ENCODE data around the gene OSBPL8.
A peak's percentile ranks its signal among the peaks of the same experiment; 100 is the strongest.
"Not testable (repeated sequence)": the region's sequence is repeated elsewhere in the genome, so short reads cannot be mapped to it uniquely, and the experiment has no call there.

The OSBPL8 gene

DNA sequence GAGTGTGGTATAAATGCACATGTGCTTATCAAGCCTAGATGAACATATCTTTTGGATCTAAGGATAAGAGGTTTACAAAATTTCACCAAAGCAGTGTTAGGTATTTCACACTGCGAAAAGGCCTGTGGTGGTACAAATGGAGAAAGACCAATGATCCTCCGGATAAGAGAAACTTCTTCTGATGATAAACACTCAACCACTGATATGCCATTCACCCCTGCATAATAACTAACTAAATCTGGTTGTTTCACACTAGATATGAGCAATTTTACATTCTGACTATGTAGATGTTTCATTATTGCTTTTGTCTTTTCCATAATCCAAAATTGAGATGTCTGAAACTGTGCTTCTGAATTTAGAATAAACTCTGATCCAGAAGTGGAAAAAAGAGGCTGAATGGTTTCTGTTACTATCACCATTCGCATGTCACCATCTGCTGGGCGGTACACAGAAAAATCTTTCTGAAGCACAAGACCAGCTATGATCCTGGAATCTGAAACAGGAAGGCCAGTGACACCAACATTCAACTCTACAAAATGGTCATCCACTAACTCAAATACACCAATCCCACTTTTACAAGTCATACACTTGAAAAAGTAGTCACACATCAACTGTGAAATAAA is 212.7 kb downstream of the OSBPL8 start:
- DNase-seq: peak in 1 of 5 experiments; percentile 56

DNA sequence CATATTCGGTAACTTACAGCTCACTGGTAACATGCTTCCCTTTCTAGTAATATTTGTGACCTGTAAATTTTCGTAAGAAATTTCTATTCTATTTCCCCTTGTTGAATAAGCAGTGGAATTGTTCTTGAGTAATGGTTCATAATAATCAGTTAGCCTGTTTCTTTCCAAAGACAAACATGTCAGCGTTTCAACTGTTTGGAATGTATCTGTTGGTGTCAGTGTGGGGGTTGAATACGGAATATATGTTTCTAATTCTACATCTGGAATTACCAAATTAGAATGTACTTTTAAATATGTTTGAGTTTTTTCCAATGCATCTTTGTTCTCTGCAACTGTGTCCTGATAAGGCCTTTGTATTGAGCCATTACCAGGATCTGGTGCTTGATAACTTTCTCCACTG is 213.3 kb downstream of the OSBPL8 start:
- DNase-seq: no peak

DNA sequence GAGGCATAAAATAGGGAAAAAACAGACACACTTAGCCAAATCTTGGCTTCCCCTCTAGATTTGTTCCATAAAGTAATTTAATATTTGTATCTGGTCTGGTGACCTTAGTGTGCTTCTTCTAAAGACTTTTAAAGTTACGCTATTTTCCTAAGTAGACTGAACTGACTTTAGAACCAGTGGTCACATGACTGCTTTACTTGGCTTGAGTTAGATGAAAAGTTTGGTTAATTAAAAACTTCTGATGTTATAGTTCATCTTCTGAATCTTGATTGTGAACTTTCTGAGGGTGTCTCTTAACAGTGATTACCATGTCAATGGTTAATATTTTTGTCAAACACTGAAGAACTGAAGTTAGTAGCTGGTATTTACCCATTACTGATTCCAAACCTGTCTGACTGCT is 214.0 kb downstream of the OSBPL8 start:
- DNase-seq: no peak

DNA sequence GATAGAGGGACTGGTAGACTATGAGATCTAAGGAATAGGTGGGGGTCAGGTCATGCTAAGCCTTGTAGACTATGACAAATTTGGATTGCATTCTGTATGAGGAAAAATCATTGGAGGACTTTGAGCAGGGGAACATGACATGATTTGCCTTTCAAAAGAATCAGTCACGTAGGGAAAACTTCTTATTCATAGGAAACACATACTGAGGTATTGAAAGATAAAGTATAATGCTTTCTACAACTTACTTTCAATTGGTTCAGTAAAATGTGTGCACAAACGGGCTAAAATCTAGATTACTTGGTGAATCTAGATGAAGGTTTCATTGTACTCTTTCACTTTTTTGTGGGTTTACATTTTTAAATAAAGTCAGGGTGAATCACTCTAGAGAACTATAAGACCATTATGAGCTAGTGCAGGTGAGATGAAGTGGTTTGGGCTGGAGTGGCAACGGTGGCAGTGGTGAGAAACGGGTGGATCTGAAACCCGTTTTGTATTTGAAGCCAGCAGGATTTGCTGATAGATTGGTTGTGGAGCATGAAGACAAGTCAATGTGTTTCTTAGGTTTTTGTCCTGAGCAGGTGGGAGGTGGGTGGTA is 218.0 kb downstream of the OSBPL8 start:
- no peak for DNase-seq

DNA sequence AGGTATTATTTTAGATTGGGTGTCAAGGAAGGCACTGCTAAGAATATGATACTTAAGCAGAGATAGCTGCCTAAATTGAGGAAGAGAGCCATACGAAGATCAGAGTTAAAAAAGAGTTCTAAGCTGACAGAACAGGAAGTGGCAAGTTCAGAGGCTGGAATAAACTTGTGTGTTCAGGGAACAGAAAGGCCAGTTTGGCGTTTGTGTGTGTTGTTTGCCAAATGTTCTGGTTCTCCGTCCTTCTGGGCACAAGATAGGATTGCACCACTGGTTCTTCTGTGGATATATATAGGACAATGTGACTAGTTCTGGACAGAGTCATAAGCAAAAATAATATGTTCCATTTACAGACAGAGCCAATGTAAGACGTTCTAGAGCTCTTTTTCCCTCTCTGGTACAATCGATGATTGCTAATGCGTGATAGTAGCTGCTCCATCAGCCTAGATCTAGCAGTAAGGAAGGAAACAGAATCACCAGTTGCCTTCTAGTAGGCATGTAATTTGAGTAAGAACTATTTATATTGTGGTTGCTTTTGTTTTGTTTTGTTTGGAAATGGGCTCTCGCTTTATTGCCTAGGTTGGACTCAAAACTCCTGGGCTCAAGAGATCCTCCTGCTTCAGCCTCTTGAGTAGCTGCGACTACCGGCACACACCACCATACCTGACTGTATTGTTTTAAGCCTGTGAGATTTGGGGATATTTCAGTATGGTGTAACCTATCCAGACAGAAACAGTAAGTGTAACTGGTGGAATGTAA is 218.7 kb downstream of the OSBPL8 start:
- no peak for DNase-seq

DNA sequence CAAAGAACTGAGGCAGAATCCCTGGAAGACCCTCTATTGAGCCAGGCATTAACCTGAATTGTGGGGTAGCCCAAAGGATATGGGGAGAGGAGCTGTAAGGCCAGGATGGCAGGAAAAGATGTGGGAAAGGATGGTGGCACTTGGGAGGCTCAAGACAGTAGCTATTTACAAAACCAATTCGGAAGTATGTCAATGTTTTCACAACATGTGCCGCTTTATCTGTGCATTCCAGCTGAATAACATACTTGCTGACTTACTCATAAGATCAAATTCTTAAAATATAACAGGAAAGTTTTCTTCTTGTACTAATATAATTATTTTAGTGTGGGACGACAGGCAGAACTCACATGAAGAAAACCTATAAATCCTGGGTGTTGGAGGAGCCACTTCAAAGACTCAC is 222.0 kb downstream of the OSBPL8 start:
- DNase-seq: no peak

DNA sequence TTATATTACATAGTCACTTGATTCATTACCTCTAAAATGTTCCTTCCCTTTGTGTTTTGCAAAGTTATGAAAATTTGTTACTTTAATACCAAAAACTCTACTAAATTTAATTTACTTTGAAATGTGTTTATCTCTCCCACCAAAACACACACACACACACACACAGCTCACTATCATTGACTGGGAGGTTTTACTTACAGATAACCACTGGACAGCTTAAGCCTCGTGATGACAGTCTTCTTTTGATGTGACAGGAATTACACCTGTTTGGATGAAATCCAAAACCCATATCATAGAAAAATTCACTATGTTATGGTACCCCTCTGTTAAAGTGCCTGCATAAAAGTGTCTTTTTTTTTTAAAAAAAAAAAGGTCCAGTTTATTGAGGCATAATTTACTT is 227.0 kb downstream of the OSBPL8 start:
- no peak for DNase-seq

DNA sequence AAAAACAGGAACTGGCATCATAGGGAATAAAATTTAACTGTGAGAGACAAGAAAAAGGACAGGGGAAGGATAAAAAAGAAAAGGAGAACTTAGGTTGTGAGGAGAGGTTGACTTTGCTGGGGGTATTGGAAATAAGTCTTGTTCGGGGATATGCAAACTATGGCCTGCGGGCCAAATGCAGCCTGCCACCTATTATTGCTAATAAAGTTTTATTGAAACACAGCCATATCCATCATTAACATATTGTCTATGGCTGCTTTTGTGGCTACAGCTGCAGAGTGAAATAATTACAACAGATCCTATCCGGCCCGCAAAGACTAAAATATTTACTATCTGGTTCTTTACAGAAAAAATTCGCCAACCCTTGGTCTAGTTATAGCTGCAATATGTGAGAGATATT is 230.0 kb downstream of the OSBPL8 start:
- DNase-seq: no peak

DNA sequence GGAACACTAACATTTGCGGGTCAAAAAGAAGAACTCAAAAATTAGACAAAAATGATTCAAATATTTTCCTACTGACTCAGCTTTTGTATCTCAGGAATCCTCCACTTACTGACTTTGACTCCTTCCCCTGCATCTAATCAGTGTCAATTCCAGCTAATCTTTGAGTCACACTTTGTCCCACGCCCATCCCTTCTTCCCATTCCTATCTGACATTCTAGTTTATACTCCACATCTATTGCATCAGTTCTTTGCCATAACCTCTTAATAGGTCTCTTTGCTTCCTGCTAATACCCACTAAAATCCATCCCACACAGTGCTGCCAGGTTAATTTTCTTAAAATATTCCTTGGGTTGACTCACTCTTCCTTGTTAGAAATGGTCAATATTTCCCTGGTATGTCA is 230.4 kb downstream of the OSBPL8 start:
- no peak for DNase-seq

DNA sequence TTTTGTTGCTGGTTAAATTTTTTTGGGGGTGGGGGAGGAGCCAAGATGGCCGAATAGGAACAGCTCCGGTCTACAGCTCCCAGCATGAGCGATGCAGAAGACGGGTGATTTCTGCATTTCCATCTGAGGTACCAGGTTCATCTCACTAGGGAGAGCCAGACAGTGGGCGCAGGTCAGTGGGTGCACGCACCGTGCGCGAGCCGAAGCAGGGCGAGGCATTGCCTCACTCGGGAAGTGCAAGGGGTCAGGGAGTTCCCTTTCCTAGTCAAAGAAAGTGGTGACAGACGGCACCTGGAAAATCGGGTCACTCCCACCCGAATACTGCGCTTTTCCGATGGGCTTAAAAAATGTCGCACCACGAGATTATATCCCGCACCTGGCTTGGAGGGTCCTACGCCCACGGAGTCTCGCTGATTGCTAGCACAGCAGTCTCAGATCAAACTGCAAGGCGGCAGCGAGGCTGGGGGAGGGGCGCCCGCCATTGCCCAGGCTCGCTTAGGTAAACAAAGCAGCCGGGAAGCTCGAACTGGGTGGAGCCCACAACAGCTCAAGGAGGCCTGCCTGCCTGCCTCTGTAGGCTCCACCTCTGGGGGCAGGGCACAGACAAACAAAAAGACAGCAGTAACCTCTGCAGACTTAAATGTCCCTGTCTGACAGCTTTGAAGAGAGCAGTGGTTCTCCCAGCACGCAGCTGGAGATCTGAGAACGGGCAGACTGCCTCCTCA is 239.8 kb downstream of the OSBPL8 start:
- DNase-seq: not testable (repeated sequence)

DNA sequence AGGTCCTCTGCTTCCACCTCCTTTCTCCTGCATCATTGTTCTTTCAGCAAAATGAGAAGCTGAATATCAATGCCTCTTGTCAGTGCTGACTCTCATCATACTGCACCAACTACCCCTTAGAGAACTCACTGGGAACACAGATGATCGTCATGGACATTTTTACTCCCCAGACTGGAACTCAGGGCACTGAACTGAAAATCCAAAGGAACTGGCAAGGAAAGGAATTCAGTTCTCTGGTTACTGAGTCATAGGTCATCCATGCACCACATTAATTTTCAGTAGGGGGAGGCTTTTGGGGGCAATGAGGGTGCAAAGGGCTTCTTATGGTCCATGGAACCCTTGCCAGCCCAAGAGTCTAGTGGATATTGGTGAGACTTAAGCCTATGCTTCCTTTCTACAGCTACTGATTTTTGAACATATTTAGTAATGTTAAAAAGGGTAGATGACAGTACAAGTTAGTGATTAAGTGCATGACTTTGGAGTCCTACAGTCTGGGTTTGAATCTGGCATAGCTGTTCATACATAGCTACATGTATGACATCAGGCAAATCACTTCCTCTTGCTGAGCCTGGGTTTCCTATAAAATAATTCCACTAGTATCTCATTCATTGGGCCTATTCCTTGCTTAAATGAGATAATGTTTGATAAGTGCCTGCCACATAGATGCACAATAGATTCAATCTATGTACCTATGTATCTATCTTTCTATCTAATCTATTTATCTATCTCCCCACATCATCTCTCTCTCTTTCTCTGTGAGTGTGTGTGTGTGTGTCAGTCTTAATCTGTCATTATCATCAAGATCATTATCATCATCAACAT is 240.6 kb downstream of the OSBPL8 start:
- DNase-seq: no peak

DNA sequence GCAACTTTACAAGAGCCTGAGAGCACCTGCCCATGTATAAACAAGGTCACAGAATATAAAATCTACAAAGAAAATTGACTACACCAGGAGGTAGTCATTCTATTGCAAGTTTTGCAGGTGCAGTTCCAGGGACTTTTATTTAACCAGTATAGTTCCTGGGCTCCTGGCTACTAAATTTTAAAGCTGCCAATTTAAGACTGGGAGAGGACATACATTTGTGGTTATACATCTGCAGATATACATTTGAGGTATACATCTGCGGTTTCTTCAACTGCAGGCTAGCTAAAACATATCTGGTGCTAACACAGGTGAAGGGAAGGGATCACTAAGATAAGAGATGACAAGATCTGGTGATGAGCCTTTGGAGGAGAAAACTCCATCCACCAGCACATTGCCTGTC is 241.6 kb downstream of the OSBPL8 start:
- no peak for DNase-seq

DNA sequence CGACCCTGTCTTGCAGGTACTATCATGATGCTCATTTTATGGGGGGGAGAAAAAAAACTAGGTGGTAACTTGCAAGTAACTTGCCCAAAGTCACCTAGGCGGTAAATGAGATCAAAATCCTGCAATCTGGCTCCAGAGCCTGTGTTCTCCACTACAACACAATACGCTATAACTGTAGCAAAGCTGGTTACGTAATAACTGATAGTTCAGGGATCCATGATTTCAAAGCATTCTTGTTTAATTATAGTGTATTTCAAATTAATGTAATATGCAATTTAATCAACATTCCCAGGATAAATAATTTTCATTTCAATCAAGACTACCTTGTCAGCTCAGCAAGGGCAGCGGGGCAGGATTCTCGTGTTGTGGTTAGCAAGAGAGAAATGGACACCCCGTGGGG is 243.1 kb downstream of the OSBPL8 start:
- no peak for DNase-seq

DNA sequence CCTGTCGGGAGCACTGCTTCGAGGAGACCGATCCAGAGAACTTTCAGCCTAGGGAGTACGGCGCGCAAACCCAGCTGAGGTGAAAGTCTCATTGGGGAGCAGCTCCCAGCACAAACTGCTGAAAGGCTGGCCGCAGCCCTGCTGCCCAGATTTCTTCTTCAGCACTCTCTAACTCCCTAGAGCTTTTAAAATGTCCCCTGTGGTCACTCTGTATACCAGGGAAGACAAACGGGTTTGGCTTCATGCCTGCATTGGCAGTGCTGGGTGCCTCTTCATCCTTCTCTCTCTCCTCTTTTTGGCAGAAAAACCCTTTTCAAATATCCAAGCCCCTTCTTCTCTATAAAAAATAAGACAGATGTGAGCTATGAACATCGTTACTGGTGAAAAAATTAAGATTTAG is 246.3 kb downstream of the OSBPL8 start:
- no peak for DNase-seq

DNA sequence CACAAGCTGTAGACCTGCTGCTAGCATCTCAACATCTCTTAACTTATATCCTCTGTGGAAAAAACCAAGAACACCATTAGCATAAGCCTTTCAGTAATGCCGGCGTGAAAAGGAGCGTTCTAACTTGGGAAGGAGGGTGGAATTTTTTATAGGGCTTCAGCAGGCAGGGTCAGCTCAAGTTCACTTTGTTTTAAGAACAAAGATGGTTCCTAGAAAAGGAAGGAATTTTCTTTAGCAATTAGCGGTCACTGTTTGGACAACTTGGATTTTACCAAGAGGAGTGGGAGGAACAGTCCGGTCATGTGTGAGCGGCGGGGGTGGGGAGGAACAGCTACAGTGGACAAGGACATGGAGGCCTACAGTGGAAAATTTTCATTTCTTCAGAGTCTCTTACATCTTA is 247.3 kb downstream of the OSBPL8 start:
- no peak for DNase-seq

DNA sequence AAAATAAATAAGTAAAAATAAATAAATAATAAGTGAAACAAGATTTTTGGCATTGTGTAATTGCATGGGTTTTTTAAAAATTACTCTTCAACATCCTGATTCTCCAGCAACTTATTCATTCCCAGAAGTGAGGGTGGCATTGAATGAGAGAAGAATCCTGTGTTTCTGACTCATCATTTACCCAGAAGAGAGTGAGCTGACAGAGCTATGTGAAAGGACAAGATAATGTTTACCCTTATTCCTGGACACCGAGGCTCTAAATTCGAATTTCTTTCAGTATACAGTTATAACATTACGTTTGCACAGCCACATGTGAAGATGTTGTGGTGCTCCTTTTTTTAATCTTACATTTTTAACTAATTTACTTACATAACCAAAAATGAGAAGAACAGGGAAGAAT is 247.8 kb downstream of the OSBPL8 start:
- DNase-seq: no peak

DNA sequence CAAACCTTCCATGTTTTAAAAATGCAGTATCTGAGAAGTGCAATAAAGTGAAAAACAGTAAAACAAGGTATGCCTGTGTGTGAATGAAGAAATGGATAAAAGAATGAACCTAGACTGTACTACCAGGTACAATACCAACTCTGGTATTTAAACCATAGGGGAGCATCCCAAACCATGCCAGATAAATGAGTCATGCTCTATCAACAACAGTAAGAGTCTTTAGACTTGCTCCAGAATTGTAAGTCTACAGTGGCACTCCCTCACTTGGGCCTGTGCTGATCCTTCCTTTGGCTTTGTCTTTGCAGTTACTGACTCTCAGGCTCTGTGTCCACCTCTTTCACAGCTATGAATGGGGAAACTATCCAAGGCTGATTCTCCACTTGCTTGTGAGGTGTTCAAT is 249.5 kb downstream of the OSBPL8 start:
- DNase-seq: no peak

DNA sequence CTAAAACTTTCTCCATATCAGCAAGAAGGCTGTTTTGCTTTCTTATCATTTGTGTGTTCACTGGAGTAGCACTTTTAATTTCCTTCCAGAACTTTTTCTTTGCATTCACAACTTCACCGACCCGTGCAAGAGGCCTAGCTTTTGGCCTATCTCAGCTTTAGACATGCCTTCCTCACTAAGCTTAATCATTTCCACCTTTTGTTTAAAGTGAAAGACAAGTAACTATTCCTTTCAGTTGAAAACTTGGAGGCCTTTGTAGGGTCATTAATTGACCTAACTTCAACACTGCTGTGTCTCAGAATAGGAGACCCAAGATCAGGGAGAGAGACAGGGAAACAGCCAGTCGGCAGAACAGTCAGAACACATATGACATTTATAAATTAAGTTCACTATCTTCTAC is 250.7 kb downstream of the OSBPL8 start:
- DNase-seq: no peak

DNA sequence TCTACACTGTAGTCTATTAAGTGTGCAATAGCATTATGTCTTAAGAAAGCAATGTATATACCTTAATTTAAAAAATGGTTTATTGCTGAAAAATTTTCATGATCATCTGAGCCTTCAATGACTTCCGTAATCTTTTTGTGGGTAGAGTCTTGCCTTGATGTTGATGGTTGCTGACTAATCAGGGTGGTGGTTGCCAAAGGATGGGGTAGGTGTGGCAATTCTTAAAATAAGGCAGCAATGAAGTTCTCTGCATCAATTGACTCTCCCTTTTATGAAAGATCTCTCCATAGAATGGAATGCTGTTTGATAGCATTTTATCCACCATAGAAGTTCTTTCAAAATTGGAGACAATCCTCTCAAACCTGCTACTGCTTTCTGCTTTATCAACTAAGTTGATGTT is 252.5 kb downstream of the OSBPL8 start:
- no peak for DNase-seq

DNA sequence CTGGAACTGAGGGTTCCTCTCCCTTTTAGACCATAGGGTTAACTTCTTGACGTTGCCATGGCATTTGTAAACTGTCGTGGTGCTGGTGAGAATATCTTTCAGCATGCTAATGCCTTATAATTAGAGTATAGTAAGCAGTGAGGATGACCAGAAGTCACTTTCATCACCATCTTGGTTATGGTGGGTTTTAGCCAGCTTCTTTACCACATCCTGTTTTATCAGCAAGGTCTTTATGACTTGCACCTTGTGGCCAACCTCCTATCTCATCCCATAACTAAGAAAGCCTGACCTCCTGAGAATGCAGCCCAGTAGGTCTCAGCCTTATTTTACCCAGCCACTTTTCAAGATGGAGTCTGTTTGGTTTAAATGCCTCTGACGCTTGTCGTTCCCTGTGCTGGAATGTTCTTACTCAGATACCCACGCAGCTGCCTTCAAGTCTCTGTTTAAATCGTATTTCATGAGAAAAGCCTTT is 255.5 kb downstream of the OSBPL8 start:
- peak in 1 of 5 experiments; percentile 16 for DNase-seq

DNA sequence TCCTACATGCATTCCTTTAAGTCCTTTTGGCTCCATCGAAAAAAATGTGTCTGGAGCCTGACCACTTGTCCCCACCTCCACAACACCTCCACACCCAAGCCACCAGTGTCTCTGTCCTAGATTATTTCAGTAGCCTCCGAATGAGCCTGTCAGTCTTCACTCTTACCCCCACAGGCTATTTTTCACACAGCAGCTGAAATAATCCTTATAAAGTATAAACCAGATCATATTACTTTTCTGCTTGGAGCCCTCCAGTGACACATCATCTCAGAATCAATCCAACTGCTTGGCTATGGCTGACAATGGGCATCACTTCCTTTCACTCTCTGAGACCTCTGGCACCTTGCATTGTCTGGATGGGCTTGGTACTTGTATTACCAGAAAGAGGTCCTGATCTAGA is 256.2 kb downstream of the OSBPL8 start:
- DNase-seq: no peak

Data from T-helper 2 cell (primary cell).